Stimulated activated CD4-positive, alpha-beta T cell treated with anti-CD3 and anti-CD28 coated beads, Interleukin-1b, Interleukin-23, amount 100 ng/mL, for 1 hour (primary cell): ENCODE data around the gene CEP126.

Source experiments
- DNase-seq, 2 donors: peaks; one replicate each; pipeline ENCODE4 v3.0.0-alpha.2; 2020; ENCODE audit warnings: low read depth in 2 of 2

The CEP126 gene, protein sequence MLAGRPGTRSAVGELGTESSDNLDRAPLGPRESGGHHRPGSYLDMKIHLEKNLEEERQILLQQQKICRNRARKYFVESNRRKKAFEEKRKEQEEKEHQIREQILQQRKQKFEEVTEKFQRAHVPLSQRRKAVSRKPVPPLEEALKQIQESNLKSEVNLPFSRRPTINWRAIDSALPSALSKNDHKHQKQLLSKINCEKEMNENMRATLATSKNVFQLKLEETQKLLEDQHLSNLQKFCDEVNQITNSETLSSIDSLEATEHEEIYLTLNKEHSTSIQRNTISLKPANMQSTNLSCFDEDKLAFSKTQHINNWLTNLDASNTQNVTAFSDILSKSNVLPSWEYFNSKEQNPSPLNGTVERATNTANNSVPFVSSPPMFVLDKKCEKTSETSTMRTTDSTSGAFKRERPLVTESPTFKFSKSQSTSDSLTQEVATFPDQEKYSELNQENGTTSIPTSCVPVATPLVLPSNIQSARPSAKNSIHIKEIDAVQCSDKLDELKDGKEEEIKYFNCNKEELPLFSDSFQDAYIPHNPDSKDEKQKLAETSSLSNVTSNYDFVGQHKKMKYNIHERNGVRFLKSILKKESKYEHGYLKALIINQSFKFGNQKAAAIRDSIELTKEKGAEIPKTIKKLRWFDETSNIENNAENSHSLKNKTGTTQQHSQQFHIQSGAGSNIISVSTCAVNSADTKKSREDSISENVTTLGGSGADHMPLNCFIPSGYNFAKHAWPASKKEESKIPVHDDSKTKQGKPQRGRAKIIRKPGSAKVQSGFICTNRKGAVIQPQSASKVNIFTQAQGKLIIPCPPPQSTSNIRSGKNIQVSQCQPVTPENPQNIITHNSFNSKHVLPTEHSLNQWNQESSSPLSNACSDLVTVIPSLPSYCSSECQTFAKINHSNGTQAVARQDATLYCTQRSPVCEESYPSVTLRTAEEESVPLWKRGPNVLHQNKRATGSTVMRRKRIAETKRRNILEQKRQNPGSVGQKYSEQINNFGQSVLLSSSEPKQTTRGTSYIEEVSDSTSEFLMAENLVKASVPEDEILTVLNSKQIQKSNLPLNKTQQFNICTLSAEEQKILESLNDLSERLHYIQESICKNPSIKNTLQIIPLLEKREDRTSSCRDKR

DNA sequence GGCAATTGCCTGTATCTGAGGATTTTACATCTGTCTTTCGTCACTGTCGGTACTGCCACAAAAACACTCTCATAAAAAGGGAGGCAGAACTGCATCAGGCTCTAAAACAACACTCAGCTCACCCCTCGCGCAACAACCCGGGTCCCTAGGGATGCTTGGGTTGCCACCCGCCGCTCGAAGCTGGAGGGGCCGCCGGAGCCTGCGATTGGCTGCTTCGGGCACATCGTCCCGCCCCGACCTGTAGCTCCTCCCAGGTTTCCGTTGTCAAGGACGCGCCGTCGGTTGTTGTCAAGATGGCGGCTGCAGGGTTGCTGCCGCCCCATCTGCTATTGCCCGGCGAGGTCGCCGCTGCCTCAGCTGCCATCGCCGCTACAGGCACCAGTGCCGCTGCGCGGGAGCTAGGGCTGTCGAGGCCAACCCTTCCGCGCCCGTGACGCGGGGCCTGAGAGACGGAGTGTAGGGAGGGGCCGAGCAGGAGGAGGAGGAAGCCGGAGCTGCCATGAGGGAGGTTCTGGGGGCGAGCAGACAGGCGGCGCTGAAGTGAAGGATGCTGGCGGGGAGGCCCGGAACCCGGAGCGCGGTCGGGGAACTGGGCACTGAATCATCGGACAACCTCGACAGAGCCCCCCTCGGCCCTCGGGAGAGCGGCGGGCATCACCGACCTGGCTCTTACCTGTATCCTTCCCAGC, at the start of gene CEP126:
CEP126 (plus strand) TSS at position 273 of the 689 bp plus-strand sequence; CDS start at position 548, 275 bp downstream.
- DNase-seq: peak; percentile 75 to 90

DNA sequence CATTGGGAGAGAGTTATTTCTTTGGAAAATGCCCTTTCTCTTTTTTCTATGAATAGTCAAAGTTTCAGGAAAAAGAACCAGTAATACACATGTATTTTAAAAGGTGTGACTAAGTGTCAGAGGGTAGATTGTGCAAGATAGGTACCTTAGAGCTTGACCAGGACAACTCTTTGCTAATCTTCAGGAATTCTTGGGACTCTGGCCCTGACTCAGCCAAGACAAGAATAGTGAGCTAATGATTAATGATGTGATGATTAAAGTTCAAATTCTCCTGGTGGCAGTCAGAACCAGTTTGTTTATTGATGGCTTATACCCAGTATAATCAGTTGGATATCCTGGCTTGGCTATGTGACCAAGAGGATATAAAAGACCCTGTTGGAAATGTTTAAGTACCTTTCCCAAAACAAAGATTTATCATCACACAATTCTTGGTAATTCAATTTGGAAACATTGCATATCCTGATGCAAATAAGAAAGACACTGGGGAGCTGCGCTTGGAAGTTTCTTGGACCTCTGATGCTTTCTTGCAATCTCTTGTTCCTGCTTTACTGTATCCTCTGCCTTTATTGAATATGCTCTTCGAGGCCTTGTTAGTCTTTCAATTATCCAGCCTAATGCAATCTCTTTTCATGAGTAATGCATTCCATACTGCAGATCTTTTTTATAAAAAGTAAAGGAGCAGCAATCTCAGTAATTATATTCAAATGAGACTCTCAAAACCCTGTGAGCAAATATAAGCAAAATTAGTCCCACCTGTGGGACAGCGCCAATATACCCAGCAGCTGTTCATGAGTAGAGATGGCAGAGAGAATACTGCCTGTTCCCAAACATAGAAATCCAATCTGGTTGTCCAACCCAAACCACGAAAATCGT, 48.0 kb upstream of the CEP126 start:
- DNase-seq: no peak

DNA sequence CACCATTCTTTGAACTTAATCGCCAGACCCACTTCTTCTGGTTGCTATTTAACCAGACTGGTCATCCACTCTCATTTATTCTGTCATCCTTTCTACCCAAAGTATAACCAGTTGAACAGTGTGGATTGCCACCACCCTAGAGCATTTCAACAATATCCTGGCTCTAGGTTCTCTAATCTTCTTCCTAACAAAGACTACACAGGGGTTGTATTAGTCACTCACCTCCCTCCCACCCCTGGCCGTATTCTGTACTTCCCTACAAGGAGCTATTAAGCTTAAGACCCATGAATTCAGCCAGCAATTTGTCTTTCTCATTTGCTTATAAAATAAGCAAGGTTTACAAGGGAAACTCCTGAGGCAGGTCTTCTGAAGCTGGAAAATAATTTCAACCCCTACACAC, 46.9 kb upstream of the CEP126 start:
- DNase-seq: no peak

DNA sequence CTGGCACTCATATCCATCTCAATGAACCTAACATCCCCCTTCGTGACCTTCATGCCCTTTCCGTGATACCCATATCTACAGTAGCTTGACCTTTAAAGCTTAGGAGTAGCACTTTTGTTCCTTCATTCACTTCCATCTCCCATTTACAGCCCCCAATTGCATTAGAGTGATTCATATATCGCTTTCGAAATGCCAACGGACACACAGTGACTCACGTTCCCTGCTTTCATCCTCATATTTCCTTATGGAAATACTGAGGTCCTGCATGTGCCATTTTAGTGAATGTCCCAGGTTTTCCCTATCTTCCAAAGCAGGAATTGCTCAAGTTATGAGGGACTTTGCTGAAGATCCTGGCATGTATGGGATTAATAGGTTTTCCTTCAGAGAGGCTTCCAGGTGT, 44.3 kb upstream of the CEP126 start:
- no peak for DNase-seq

DNA sequence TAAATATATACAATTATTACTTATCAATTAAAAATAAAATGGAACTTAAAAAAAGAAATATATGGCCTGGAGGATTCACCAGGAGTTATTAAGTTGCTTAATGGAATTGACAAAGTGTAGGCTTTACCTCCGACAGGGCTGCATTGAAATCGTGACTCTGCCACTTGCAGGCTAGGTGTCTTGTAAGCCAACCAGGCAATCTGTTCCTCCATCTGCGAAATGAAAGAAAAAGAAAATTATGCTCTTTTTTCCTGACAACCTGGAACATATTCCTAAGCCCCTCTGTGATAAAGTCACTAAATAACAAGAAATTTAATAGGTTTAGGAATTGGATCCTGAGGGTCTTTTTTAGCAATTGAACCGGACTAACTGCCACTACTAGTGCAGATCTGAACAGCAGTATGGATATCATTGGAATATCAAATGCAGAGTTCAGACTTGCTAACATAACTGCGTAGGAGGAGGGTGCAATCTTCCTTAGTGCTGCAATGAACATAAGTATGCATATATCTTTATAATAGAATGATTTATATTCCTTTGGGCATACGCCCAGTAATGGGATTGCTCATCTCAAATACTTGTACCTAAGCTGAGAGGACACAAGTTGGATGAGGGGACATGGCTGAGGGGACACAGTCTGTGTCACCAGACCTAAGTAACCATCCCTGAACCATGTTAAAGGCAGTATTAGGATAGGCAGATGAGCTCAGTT, 42.5 kb upstream of the CEP126 start:
- DNase-seq: no peak

DNA sequence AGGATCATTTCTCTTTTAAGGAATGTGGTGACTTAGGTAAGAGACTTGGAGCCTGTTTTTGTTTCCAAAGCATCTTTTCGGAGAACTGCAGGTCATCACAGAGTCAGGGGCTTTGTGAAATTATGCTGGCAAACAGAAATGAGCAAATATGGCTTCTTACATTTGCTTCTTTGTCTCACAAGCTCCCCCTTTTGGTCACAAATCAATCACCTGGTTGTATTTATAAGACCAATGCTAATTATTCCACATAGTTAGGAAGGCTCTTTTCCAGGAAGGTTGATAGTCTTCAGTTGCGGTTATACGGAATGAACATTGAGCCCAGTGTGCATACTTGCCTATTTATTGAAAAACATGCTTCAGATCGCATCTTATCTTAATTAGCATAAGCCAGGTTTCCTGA, 34.6 kb upstream of the CEP126 start:
- DNase-seq: no peak

DNA sequence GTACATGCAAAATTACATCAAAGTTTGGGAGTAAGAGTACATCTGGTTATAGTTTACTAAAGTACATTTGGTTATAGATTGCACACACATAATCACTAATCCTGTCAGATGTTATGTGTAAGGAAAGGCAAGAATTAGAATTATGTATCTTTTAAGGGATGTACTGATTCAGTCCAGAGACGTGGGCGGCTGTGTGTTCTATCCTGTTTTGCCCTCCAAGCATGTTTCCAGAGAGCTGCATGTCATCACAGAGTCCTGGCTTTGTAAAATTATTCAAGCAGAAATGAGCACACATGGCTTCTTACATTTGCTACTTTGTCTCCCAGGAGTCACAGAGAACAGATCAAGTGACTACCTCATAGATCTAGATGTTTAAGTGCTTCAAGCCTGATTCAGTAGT, 33.2 kb upstream of the CEP126 start:
- no peak for DNase-seq

DNA sequence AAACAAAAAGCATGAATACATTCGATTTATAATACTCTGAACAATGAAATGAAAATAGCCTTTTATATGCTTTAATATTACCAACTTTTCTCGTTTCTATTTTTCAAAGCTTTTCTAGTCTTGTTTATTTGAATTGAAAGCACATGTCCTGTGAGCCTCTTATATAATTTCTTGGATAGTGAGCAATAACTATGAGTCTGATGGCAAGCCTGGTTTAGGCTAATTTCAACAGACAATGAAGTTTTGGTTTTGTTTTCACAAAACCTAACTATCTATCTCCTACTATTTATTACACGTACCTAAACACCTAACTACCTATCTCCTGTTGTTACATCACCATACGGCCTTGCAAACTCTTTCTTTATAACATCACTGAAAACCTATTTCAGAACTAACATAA, 29.2 kb upstream of the CEP126 start:
- DNase-seq: no peak

DNA sequence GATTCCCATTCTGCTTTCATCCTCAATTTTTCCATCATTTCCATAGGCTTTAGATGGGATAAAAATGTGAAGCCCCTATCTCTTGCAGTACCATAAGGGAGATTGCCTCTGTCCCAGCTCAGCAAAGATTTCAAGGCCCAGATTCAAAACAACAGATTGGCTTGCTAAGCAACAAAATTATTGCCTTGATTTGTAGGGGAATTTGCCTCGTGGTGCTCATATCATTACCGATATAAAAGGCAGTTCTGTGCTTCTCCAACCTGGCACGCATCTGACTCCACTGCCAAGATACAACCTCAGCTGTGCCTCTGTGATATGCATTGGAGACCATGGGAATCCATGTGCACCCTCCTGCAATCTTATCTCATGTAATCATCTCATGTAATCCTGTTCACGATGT, 25.0 kb upstream of the CEP126 start:
- DNase-seq: no peak

DNA sequence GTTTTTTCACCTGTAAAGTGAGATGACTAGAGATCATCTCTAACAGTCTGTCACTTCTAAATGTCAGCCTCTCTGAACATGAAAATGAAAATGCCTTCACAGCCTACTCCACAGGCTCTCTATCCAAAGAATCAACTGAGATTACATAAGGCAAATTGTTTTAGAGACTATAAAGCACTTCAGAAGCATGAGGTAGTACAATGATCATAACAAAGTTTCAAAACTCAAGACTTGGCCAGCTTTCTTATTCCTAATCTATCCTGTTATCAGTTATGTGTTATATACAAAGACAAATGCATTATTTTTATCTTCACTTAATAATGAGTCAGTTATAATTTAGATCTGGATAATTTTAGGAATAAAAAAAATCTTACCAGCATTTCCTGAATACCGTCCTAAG, 20.3 kb upstream of the CEP126 start:
- DNase-seq: no peak

DNA sequence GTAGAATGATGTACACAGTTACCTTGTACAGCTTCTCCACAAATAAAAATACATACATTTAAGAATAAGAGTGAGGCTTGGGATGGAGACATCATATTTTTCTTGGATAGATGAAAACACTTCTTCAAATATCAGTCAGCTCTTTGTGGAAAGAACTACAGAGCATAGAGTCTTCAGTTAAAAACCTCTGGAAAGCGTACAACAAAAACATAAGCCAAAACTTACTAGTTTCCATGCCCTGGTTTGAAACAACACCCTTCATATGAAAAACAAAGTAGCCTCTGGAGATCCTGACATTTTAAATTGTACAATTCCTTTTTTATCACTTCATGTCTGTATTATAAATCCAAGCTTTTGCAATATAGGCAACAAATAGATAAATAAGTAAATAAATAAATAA, 7.0 kb upstream of the CEP126 start:
- no peak for DNase-seq

DNA sequence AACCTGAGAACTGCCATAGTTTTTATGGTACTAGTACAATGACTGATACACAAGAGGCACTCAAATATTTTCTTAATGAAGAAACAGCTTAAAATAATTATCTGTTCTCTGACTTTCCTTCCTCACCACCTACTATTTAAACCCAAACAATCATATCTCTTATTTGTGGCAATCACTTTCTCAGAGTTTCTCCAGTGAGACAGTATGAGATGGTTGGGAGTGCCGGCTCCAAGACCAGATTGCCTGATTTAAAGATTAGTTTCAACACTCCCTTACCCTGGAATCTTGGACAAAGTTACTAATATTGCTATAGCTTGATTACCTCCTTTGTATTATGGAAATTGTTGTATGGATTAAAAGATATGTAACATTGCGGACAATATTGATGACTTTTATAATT, 5.7 kb upstream of the CEP126 start:
- no peak for DNase-seq

DNA sequence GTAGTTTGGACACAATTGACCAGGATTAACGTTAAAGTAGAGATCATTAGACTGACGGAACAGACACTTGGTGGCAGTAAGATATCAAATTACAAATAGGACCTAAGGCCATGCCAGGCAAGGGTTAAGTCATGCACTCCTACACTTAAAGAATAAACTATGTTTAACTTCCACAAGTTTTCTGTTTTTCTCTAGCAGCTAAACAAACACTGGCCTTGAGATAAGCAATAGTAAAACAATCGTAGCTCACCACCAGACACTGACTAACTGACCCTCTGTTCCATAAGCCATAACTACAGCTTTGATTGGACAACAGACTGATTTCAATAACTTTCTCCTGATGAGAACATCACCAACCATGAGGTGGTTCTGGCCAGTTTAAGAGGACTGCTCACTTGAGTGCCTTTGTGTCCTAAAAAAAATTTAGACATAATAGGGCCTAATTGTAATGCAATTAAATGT, 2.0 kb upstream of the CEP126 start:
- no peak for DNase-seq

DNA sequence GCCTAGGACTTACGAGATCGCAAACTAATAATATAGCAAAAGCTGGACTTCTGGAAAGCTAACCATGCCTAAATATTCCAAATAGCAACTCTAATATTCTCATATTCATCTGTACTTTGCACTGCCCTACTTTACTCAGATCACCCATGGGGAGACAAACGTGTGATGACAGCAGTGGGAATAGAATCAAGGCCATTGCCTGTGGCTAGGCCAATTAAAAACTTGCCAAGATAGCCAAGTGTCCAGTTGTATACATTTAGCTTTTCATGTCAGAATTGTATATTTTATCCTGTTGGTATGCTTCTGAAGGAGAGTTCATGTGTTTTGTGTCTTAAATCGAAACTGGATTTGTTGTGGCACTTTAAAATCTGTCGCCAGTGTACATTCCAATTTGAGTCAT, 1.2 kb upstream of the CEP126 start:
- no peak for DNase-seq

DNA sequence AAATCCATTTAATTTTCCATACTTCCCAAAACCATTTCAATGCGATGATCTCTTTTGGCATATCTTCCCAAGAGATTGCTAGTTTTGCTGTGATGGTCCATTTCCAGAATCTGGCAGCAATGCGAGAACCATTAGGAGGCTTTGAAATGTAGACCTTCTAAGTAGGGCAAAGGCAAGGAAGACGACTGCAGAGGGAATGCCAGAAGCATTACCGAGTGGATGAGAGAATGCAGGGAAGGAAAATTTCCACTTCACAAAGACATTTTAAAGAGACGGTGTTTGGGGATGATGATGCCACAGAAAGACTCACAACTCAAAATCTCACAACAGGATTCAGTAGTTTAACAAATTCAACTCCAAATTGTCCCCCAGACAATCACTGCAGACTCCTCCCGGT, 471 bp upstream of the CEP126 start:
- DNase-seq: no peak

DNA sequence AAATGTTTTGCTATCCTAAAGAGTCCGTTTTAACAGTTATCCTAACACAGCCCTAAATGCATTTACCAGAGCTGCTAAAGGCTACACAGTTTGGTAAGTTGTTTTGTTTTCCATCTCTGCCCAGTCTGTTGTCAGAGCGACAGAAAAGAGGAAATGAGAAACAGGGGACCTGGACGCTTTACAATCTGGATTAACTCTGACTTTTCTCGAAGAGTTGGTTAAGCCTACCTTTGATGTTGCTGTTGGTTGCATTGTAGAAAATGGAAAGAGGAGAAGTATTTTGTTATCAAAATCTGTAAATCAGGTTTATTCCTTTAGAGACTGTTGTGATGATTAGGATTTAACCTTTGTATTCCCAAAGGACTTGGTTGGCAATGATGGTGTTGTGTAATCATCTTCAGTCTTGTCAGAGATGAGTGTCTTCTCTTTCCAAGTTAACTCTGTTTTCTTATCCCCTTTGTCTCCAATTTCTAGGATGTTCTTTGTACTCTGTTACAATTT, 1.0 kb downstream of the CEP126 start:
- no peak for DNase-seq

DNA sequence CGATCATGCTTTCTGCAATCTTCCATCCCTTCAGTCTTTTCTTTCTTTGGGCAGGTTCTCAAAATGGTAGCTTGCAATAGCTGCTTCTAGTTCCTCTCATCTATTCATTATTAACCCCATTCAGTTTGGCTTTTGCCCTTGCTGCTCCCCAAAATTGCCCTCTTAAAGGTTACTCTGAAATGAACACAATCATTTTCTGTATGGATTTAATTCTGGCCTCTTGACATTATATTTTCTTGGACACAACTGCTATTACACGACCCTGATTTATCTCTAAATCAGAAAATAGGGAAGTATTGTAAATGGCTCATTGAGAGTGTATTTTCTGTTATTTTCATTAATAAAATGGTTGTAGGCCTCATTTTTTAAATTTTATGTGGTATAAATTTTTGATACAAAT, 1.6 kb downstream of the CEP126 start, which contains the start of gene ANGPTL5:
ANGPTL5 (minus strand) TSS at position 101 of the 400 bp plus-strand sequence. CDS start 8,613 bp downstream, outside the sequence.
- DNase-seq: no peak

DNA sequence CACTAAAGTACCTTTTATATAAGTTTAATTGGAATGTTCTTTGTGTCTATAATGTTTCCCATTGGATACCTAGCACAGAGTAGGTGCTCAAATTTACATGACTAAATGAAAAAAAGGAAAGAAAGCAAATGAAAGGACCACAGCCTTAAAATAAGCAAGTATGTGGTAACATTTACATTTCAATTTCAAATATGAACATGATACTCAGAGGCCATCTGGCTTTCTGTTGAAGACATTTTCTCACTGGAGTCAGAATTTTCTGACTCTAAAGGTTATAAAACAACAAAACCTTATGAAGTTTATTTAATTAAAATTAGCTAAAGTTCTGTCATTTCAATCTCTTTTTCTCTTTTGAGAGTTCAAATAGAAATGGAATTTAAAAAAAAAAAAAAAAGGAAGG, 2.4 kb downstream of the CEP126 start:
- no peak for DNase-seq

DNA sequence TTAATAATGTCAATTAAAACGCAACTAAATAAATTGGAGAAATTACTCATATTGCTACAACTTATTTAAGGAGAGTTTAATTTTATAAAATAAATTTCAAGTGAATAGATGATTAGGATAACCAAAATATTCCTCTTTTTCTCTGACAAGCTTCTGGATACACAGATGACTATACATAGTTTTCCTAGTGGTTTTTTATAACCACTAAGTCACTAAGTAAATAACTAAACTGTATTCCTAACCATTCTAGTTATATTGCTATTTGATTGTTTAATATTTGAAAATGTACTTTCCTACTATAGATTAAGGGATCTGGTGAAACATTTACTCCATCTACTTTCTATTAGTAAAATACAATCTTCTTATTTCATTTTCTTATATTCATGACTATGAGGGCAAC, 6.2 kb downstream of the CEP126 start:
- no peak for DNase-seq

DNA sequence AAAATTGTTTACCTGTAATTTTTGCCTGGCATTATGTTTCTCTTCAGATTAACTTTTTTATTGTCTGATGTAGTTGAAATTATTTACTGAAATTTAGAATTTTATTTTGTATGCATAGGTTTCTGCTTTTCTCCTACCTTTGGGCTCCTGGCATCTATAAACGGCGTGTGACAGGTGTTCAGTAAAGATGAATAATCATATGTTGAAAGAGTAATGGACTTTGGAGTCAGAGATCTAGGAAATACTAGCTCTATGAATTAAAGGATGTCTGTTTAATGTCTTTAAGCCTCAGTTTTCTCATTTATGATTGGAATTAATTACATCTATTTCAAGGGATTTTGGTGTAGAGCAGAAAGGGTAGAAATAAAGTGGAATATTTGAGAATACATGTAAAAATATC, 8.7 kb downstream of the CEP126 start:
- DNase-seq: no peak
